Neural crest cell (in vitro differentiated cells): ENCODE data around the gene DACT1. TPM values are rescaled to one million over a fixed set of nuclear protein-coding genes. Genes with fewer than 3 reads are reported as not detected.

ENCODE experiments used
- DNase-seq: peaks from one replicate; pipeline ENCODE4 v3.0.0; 2021; ENCODE audit warnings: low read depth, mixed read lengths, low spot score
- H3K27ac Mint-ChIP-seq: one replicate; pipeline ENCODE4 v1.8.0; 2021; ENCODE audit warnings: mild to moderate bottlenecking, mixed read lengths; ENCODE audit not compliant: unreplicated experiment
- H3K27me3 Mint-ChIP-seq: 2 replicates; pipeline ENCODE4 v1.8.0; 2021; ENCODE audit warnings: low read depth, mild to moderate bottlenecking, mixed read lengths
- H3K36me3 Mint-ChIP-seq: 2 replicates; pipeline ENCODE4 v1.8.0; 2021; ENCODE audit warnings: low read depth, mild to moderate bottlenecking, mixed read lengths
- H3K4me1 Mint-ChIP-seq: 2 replicates; pipeline ENCODE4 v1.8.0; 2021; ENCODE audit warnings: mixed read lengths
- H3K4me3 Mint-ChIP-seq: one replicate; pipeline ENCODE4 v1.8.0; 2021; ENCODE audit warnings: mild to moderate bottlenecking, mixed read lengths
- H3K9me3 Mint-ChIP-seq: 2 replicates; pipeline ENCODE4 v1.8.0; 2021; ENCODE audit warnings: mixed read lengths
- CTCF ChIP-seq: fragments of 200-600 bp; sonication (generic); conservative IDR thresholded peaks from 2 replicates; pipeline ENCODE4 v1.5.0; 2021; ENCODE audit warnings: antibody characterized with exemption, mild to moderate bottlenecking
- total RNA-seq: library from RNA; stranded (reverse); gene quantifications from 2 replicates; pipeline ENCODE4 v1.2.1, GENCODE V29; 2021

Gene DACT1
- total RNA-seq, 1 donor from 2014 or later: 5.2 TPM

GRCh38 chr14:58617619-58618018 is 20.1 kb upstream of the DACT1 start:
- H3K9me3 Mint-ChIP-seq: no peaks in the 10 kb centered on the region
- H3K4me3 Mint-ChIP-seq: no peak overlapping the region
- no peak for TF ChIP-seq CTCF
- no peaks in the 10 kb centered on the region for H3K4me1 Mint-ChIP-seq
- H3K36me3 Mint-ChIP-seq: no peaks in the 10 kb centered on the region
- H3K27me3 Mint-ChIP-seq: no peaks in the 10 kb centered on the region
- H3K27ac Mint-ChIP-seq: no peak overlapping the region
- DNase-seq: no peak

- Mint-ChIP-seq H3K9me3 (no peaks in the 10 kb centered on the region), H3K4me1 (no peaks in the 10 kb centered on the region), H3K27ac (no peak overlapping the region), H3K27me3 (no peaks in the 10 kb centered on the region), H3K36me3 (no peaks in the 10 kb centered on the region), H3K4me3 (no peak overlapping the region)
- no peak for TF ChIP-seq CTCF
- no peak for DNase-seq
These were observed 17.8 kb upstream of the DACT1 start for GRCh38 chr14:58620011-58620410.

GRCh38 chr14:58625438-58625837 is 12.3 kb upstream of the DACT1 start:
- H3K36me3 Mint-ChIP-seq: no peaks in the 10 kb centered on the region
- H3K4me3 Mint-ChIP-seq: no peak overlapping the region
- TF ChIP-seq CTCF: no peak
- H3K27me3 Mint-ChIP-seq: peaks cover 10% of the 10 kb centered on the region
- H3K27ac Mint-ChIP-seq: no peak overlapping the region
- DNase-seq: no peak
- H3K4me1 Mint-ChIP-seq: peaks cover 11% of the 10 kb centered on the region
- no peaks in the 10 kb centered on the region for H3K9me3 Mint-ChIP-seq

GRCh38 chr14:58626431-58626831 is 11.3 kb upstream of the DACT1 start:
- no peak for TF ChIP-seq CTCF
- no peak overlapping the region for H3K4me3 Mint-ChIP-seq
- peaks cover 20% of the 10 kb centered on the region for H3K27me3 Mint-ChIP-seq
- no peak overlapping the region for H3K27ac Mint-ChIP-seq
- H3K4me1 Mint-ChIP-seq: peaks cover 15% of the 10 kb centered on the region
- H3K9me3 Mint-ChIP-seq: no peaks in the 10 kb centered on the region
- no peak for DNase-seq
- H3K36me3 Mint-ChIP-seq: no peaks in the 10 kb centered on the region

- H3K4me3 Mint-ChIP-seq: no peak overlapping the region
- no peak for DNase-seq
- peaks cover 23% of the 10 kb centered on the region for H3K4me1 Mint-ChIP-seq
- H3K9me3 Mint-ChIP-seq: no peaks in the 10 kb centered on the region
- H3K27ac Mint-ChIP-seq: no peak overlapping the region
- no peaks in the 10 kb centered on the region for H3K36me3 Mint-ChIP-seq
- no peak for TF ChIP-seq CTCF
- H3K27me3 Mint-ChIP-seq: peaks cover 30% of the 10 kb centered on the region
These were observed 9.4 kb upstream of the DACT1 start for GRCh38 chr14:58628406-58628805.

- peaks cover 39% of the 10 kb centered on the region for H3K27me3 Mint-ChIP-seq
- no peak overlapping the region for H3K4me3 Mint-ChIP-seq
- no peak overlapping the region for H3K27ac Mint-ChIP-seq
- H3K9me3 Mint-ChIP-seq: no peaks in the 10 kb centered on the region
- no peaks in the 10 kb centered on the region for H3K36me3 Mint-ChIP-seq
- H3K4me1 Mint-ChIP-seq: peaks cover 27% of the 10 kb centered on the region
- no peak for DNase-seq
- TF ChIP-seq CTCF: no peak
These were observed 8.5 kb upstream of the DACT1 start for GRCh38 chr14:58629281-58629680.
